ENCODE results near the gene DNER.
"Not testable (repeated sequence)": the region's sequence is repeated elsewhere in the genome, so short reads cannot be mapped to it uniquely, and the experiment has no call there.

The DNER gene

GRCh38 chr2:229521576-229521975, 192.8 kb downstream of the DNER start:
- no peak overlapping the region for H3K27ac ChIP-seq
- no peak overlapping the region for H3K4me3 ChIP-seq

DNA sequence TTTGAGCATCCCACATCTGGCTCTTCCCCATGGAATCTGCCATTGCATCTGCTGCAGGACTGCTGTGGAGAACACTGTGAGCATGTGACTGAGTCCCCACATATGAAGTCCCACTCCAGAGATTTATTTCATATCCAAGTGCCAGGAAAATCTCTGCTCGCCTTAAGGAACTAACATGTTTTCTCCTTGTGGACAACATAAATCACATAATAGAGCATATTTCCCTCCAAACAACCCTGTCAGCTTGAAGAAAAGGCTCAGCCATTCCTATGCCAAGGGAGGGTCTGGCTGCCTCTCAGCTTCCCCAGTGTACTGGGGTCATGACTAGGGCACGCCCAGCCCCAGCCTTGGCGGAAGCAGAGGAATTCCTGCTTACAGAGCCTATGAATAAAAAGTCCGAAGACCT, 193.7 kb downstream of the DNER start:
- no peak overlapping the region for H3K27ac ChIP-seq
- no peak overlapping the region for H3K4me3 ChIP-seq

DNA sequence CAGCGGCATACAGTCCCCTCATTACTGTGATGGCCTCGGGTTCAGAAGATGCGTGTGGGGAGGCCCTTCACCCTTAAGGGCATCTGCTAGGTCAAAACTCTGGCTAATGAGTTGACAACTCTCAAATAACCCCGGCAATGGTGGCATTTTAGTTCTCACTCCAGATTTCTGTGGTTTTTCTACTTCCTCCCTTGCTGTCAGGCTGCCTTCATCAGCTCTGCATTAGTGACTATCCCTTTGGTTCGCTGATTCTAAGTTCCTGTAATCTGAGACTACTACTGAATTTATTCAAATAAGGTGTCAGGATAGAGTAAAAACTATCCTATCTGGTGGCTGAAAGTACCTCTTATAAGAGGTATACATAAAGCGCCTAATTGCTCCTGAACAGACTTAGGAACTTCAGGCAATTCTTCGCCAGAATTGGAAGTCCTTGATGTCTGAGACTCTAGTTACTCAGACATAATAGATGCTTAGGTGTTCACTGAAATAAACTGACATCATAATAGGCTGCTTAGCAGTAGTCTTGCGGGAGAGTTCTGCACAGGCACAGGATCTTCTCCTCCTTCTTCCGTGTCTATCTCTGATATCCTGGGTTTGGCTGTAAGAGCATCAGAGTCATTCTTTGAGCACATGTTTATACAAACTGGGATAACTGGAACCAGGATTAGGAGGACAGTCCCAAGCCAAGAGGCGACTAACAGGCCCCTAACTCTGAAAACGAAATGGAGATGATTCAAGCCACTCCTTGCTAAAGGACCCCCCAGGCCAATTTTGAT, 194.5 kb downstream of the DNER start:
- Histone ChIP-seq H3K4me3 (no peak overlapping the region), H3K27ac (no peak overlapping the region)

DNA sequence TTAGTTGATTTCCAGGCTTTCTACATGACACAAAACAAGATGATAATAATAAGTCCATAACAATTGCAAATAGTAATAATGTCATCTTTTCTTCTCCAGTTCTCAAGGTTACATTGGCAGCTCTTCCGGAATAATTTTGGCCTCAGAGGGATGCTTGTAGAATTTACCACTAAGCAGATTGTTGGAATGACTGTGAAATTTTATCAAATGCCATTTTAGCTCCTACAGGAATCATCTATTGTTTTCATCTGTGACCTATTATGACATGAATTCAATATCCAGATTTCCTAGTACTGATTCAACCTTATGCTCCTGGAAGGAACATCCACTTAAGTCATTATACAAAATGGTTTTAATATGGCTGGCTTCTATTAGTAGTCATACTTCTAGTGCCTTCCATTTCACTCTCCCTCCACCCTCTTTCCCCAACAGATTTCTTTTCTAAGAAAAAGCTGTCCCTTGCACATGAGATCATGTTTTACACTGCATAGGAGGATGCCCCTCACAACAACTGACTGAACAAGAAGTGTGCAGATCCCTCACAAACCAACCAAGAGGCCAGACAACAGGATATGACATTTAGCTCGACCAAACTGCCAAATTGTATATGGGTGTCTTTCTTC, 200.0 kb downstream of the DNER start:
- Histone ChIP-seq H3K27ac (no peak overlapping the region), H3K4me3 (no peak overlapping the region)

GRCh38 chr2:229511524-229511923, 202.8 kb downstream of the DNER start:
- H3K4me3 ChIP-seq = no peak overlapping the region
- H3K27ac ChIP-seq = no peak overlapping the region

DNA sequence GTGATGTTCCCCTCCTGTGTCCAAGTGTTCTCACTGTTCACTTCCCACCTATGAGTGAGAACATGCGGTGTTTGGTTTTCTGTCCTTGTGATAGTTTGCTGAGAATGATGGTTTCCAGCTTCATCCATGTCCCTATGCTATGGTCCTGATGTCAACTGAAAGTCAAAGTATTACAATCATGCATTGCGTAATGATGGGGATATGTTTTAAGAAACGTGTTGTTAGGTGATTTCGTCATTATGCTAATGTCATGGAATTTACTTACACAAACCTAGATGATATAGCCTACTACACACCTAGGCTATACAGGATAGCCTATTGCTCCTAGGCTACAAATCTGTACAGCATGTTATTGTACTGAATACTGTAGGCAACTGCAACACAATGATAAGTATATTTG, 207.7 kb downstream of the DNER start:
- H3K27ac ChIP-seq, H3K4me3 ChIP-seq: not testable (repeated sequence)

DNA sequence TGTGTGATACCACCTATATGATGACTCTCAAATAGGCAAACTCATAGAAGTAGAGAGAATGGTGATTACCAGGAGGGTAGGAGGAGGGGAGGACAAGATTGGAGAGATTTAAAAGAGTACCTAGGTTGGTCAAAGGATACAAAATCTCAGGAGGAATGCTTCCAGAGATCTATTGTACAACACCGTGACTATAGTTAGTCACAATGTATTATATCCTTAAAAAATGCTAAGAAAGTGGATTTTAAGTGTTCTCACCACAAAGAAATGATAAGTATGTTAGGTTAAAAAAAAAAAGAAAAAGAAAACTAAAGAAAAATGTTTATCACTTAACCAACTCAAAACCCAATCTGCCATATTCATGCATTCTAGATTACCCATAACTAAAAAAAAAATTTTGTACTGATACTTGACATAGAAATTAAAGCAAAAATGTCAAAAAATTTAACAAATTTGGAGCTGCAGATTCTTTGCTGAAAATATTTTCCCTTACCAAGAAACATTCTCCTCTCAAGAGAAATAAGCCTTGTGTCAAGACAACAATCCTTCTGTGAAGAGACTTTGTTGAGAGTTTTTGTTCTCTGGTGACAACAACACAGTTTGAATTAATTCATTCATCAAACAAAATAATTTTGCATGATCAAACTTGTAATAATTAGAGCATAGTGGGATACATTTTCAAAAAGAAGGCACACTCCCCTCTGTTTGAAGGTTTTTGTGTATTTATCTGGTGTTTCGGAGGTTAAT, 213.1 kb downstream of the DNER start:
- H3K27ac ChIP-seq = no peak overlapping the region
- no peak overlapping the region for H3K4me3 ChIP-seq

DNA sequence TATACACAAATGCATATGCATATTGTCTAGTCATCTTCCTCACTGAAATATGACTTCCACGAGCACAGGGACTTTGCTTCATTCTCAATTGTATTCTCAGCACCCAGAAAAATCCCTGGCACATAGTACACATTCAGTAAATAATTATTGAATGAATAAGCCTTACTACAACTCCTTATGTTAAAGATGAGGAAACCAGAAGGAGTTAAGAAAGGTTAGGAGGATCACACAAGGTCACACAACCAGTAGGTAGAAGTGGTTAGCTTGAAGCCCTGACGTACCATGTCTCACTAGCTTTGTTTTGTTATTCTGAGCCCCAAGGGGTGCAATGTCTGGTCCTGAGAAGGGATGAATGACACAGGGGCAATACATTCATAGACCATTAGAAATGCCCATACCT, 222.3 kb downstream of the DNER start:
- Histone ChIP-seq H3K4me3 (no peak overlapping the region), H3K27ac (no peak overlapping the region)

DNA sequence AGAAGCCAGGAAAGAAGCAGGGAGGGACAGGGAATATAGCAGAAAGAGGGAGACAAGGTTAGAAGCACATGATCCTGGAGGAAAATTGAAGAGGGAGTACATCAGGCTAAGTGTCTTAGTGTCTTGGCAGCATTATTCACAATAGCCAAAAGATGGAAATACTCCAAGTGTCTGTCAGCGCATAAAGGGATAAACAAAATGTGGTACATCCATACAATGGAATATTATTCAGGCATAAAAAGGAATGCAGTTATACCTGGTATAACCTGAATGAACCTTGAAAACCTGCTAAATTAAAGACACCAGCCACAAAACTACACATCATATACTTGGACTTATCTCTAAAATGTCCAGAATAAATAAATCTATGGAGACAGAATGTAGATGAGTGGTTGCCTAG, 224.2 kb downstream of the DNER start:
- no peak overlapping the region for H3K27ac ChIP-seq
- no peak overlapping the region for H3K4me3 ChIP-seq

DNA sequence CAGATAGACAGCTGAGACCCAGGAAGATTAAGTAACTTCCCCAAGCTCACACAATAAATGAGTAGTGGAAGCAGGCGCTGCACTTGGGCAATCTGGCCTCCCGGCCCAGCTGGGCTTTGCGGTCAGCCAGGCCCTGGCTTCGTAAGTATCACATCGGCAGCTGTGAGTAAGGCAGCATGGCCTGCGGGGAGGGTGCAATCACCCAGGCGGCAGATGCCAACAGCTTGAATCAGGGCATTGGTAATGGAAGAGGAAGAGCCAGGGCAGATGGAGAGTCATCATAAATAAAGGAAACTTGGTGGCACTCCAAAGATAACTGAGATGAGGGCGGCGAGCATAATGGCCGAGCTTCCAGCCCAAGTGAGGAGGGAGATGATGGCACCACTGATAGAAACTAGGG, 225.3 kb downstream of the DNER start:
- H3K4me3 ChIP-seq = no peak overlapping the region
- H3K27ac ChIP-seq = no peak overlapping the region

GRCh38 chr2:229488232-229488631, 226.1 kb downstream of the DNER start:
- Histone ChIP-seq H3K4me3 (no peak overlapping the region), H3K27ac (no peak overlapping the region)

DNA sequence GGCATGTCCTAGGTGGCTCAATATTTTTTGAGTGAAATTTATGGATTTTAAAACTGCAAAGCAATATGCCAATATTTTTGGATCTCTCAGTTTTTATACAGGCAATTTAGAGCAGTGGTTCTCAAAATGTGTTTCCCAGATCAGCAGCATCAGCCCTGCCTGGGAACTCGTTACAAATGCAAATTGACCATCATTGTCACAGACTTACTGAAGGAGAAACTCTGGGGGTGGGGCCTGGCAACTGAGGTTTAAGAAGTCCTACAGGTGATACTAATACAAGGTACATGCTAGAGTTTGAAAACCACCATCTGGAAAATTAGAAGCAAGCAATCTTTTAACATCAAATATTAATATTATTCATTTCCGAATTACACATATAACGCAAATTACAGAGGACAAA, 227.7 kb downstream of the DNER start:
- H3K27ac ChIP-seq = no peak overlapping the region
- no peak overlapping the region for H3K4me3 ChIP-seq

DNA sequence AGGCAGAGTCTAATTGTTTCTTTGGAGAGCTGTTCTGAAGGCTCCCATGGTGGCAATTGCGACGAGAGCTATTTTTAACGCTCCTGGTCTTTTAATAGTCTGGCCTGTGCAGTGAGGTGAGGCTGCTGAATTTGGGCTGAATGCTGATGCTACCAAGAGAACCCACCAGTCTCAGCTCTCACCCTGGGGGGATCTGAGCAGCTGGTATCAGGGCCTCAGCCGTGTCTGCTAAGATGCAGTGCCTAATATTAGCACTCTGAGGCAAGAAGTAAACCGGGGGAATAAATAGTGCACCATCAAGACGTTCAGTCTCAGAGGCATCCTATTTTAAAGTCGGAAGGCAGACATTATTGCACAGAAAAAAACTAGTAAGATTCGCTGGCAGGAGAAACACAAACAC, 228.5 kb downstream of the DNER start:
- Histone ChIP-seq H3K27ac (no peak overlapping the region), H3K4me3 (no peak overlapping the region)

GRCh38 chr2:229477269-229477755, 237.0 kb downstream of the DNER start:
- H3K27ac ChIP-seq = no peak overlapping the region
- H3K4me3 ChIP-seq = no peak overlapping the region

DNA sequence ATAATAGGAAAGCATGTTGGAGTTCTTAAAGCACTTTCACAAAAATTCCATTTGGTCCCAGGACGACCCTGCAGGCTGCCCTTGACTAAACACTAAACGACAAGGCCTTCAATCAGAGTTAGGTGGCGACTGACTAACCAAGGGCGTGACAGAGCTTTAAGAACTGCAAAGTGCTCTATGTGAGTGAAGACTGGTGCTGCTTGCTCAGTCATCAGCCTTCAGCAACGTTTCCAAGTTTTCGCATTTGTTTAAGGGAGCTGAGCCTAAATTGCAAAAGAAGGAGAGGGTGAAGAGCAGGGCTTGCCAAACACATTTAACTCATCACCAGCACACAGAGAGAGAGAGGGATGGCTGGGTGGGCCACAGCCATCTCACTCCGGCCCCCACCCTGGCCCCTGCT, 238.6 kb downstream of the DNER start:
- Histone ChIP-seq H3K4me3 (no peak overlapping the region), H3K27ac (no peak overlapping the region)

- no peak overlapping the region for H3K27ac ChIP-seq
- H3K4me3 ChIP-seq = no peak overlapping the region
These were observed 240.2 kb downstream of the DNER start for GRCh38 chr2:229474125-229474524.

GRCh38 chr2:229470781-229471180, 243.6 kb downstream of the DNER start:
- Histone ChIP-seq H3K27ac (no peak overlapping the region), H3K4me3 (no peak overlapping the region)

DNA sequence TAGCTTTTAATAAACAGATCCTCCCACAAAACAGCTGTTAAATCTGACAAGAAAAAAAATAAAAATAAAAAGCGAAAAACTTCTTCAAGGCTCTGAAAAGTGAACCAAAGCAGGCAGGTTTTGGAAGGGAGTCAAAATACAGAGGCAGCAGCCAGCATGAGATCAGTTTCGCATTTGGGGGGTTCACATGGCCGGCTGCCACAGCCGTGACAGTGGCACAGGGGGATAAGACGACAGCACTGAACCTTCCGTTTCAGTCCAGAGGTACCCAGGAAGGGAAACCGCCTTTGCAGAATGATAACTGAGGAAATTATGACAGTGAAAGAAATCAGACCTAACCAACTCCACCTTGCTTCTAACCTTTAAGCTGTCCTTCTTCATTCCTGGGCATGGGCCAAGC, 246.6 kb downstream of the DNER start:
- no peak overlapping the region for H3K4me3 ChIP-seq
- H3K27ac ChIP-seq = no peak overlapping the region

- H3K4me3 ChIP-seq = no peak overlapping the region
- H3K27ac ChIP-seq = no peak overlapping the region
These were observed 250.5 kb downstream of the DNER start for GRCh38 chr2:229463841-229464346.

DNA sequence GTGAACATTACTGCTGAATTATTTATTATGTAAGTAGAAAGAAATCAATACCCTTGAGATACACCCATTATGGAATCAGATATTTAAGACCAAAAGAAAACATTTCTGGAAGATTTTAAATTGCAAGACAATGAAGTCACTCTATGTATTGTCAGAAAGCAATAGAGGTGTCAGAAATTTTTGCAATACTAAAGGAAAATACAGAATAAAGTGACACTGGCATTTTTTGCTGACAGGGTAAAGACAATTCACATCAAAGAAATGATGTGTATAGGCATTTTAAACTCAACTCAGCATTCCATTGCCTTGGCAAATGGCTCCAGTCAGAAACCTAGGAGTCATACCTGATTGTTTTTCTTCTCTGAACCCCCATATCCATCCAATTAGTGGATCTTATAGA, 252.2 kb downstream of the DNER start:
- Histone ChIP-seq H3K27ac (no peak overlapping the region), H3K4me3 (no peak overlapping the region)

GRCh38 chr2:229456091-229456490, 258.3 kb downstream of the DNER start:
- H3K27ac ChIP-seq = no peak overlapping the region

More at GRCh38 chr2:229456091-229456490, 258.3 kb downstream of the DNER start:
- no peak overlapping the region for H3K4me3 ChIP-seq

All from skin epidermis (tissue), 12 donors.